HFF-Myc (cell line): Measurements from ENCODE around the gene CREG1.

Experiments used
- DNase-seq: peaks from one replicate; pipeline ENCODE4 v3.0.0-alpha.2; 2011; ENCODE audit warnings: low read depth; ENCODE audit errors: extremely low read depth
- H3K4me3 ChIP-seq: replicated peaks from 2 replicates; pipeline ENCODE4 v1.5.1; 2011; ENCODE audit warnings: low read depth, mild to moderate bottlenecking, control low read depth, low read length
- TF ChIP-seq, protein P1 (sequence below): IDR thresholded peaks from 2 replicates; pipeline ENCODE4 v1.5.1; 2012; ENCODE audit warnings: mild to moderate bottlenecking, low read depth, low read length, control low read depth; ENCODE audit errors: missing control alignments

CREG1 gene

DNA sequence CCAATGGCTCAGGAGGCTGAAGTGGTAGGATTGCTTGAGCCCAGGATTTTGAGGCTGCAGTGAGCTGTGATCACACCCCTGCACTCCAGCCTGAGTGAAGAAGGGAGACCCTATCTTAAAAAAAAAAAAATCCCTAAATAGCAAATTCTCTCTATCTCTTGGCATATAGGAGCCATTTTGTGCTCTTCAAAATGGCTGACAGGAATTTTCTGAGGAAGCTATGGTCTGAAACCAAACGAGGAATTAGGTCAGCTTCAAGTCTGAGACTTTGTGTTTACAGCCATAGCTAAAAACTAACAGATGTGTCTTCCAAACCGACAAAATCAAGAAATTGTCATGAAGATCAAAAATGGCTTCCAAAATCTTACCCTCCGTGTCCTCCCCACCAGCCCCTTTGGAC, 45.8 kb downstream of the CREG1 start:
- TF ChIP-seq, protein P1, sequence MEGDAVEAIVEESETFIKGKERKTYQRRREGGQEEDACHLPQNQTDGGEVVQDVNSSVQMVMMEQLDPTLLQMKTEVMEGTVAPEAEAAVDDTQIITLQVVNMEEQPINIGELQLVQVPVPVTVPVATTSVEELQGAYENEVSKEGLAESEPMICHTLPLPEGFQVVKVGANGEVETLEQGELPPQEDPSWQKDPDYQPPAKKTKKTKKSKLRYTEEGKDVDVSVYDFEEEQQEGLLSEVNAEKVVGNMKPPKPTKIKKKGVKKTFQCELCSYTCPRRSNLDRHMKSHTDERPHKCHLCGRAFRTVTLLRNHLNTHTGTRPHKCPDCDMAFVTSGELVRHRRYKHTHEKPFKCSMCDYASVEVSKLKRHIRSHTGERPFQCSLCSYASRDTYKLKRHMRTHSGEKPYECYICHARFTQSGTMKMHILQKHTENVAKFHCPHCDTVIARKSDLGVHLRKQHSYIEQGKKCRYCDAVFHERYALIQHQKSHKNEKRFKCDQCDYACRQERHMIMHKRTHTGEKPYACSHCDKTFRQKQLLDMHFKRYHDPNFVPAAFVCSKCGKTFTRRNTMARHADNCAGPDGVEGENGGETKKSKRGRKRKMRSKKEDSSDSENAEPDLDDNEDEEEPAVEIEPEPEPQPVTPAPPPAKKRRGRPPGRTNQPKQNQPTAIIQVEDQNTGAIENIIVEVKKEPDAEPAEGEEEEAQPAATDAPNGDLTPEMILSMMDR: no peak
- no peak overlapping the region for H3K4me3 ChIP-seq
- no peak for DNase-seq

DNA sequence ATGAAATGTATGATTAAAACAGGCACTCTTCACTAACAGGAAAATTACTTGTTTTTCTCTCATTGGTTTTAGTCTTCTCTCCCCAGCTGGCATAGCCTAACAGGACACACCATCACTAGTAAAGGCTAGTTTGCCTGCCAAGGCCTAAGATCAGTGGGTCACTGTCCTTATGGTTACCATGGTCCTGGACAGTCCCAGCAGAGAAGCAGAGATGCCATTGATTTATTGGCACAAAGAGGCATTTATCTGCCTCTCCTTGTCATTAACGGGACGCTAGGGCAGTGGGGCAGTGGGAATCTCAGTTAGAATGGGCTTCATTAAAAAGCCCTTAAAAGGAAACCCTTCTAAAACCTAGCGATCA, 49.1 kb downstream of the CREG1 start:
- DNase-seq: no peak
- TF ChIP-seq, protein P1: no peak
- no peak overlapping the region for H3K4me3 ChIP-seq

DNA sequence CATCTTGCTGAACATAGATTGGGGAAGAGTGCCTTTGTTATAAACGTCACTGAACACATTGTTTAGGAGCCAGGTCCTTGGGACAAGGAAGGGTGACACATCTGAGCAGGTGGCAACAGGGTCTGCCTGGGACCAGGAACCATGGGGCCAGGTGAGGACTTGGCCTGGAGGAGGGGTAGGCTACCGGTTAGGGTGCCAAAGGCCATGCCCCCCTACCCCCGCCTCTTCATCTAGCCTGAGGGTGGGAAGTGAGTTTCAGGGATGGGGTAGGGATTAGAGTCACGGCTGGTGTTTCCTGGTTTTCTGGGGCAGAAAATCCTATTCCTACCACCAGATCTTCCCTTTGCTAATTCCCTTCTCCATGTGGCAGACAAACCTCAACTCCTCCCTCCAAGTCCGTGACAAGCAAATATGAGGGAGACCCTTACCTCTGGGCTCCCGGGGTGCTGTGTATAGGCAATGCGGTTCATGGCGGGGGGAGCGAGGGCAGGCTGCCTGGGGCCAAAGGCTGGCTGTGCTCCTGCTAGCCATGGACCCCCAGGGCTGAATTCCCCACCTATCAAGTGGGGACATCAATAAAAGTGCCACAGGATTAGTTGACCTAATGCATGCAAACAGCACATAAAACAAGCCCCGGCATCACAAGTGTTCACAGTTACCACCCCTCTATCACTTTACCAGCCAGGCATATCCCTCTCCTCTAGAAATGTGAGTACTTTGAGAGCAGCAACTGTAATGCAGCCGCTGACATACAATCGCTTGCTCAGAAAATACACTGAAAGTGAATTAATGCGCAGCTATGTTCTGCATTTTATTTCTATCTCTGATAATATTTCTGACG, 49.7 kb downstream of the CREG1 start:
- TF ChIP-seq, protein P1: no peak
- no peak overlapping the region for H3K4me3 ChIP-seq
- DNase-seq: no peak

DNA sequence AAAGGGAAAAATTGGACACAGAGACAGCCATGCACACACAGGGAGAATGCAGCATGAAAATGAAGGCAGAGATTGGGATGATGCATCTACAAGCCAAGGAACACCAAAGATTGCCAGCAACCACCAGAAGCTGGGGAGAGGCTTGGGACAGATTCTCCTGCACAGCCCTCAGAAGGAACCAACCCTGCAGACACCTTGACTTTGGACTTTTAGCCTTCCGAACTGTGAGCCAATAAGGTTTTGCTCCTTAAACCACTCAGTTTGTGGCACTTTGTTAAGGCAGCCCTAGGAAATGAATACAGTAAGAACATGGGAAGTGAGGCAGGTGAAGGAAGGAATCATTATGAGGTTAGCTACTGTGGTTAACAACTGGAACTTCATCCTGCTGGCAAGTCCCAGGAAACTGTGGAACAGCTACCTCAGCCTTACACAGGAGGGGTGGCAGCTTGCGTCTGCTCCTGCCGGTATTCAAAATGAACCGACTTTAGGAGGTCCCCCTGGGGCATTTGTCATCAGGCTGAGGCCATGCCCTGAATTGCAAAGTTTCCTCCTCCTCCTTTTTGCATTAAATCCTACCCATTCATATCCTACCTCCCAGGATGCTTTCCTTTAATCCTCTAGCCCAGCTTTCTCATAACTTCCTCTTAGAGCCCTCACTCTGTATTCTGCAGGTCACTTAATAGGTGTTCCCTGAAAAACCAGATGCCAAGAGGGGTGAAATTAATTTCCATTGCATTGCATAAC, 50.7 kb downstream of the CREG1 start:
- TF ChIP-seq, protein P1: no peak
- H3K4me3 ChIP-seq: no peak overlapping the region
- no peak for DNase-seq

DNA sequence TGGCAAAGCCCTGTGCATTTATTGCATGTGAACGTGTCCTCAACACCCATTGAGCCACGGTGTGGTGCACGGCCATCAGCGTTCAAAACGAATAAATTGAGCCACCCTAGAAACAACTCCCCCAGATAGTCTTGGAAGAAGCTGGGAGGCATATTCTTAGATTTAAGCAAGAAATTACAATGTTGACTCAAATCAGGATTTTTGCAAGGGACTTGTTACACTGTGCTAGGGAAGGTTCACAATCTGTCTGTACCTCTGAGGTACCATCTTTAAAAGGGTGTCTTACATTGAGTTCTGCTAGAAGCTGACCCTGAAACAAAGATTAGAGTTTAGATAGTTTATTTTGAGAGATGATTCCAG, 51.4 kb downstream of the CREG1 start:
- no peak overlapping the region for H3K4me3 ChIP-seq
- no peak for DNase-seq
- TF ChIP-seq, protein P1: no peak

DNA sequence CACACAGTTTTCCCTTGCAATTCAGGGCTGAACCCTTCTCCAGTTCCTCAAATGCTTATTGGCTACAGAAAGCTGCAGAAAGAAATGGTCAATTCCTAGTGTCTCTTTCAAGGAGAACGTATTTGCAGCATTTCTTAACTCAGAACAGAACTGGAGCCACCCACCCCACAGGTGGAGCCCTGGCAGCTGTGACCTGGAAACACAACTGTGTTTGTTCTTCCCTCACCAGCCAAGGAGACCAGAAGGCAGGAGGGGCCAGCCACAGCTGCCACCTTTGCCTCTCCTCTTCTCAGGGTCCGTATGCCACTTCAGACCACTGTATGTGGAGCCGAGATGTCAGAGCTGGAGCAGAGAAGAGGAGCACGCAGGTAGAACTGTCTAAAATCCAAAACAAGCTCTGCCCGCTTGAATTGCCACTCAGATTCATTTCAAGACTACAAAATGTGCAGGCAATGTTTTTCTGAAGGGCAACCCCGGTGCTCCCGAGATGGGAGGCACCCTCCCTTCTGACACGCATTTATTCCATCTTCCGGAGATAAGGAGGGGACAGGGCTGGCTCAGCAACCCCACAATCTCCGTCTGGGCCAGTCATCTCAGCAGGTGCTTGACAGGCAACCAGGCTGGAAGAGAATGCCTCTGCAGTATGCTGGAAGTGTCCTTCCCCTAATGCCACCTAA, 51.9 kb downstream of the CREG1 start:
- TF ChIP-seq, protein P1: no peak
- no peak overlapping the region for H3K4me3 ChIP-seq
- DNase-seq: no peak
